GM23248 (cell line): ENCODE data around the gene STAMBPL1.

Source experiments
- EZH2 ChIP-seq: fragments of 200-600 bp; sonication (generic); IDR thresholded peaks from 2 replicates; pipeline ENCODE4 v1.6.1; 2018; ENCODE audit warnings: antibody characterized with exemption, mild to moderate bottlenecking; ENCODE audit not compliant: insufficient read depth, poor library complexity, severe bottlenecking
- EZH2phosphoT487 ChIP-seq: fragments of 200-600 bp; sonication (generic); IDR thresholded peaks from 2 replicates; pipeline ENCODE4 v1.6.1; 2018; ENCODE audit warnings: antibody characterized with exemption, moderate library complexity, mild to moderate bottlenecking, low read depth; ENCODE audit not compliant: insufficient read depth

- TF ChIP-seq EZH2, result no peak
- no peak for TF ChIP-seq EZH2phosphoT487
Measured at GRCh38 chr10:88920986-88921593, 41.0 kb downstream of the STAMBPL1 start.
